Endodermal cell (in vitro differentiated cells): ENCODE data around the gene MTUS2. TPM values are rescaled to one million over a fixed set of nuclear protein-coding genes. Genes with fewer than 3 reads are reported as not detected.
"Not testable (repeated sequence)": the region's sequence is repeated elsewhere in the genome, so short reads cannot be mapped to it uniquely, and the experiment has no call there.

Experiments
- DNase-seq: peaks from one replicate; pipeline ENCODE4 v3.0.0-alpha.2; 2017
- H3K27ac ChIP-seq: 2 replicates; pipeline ENCODE4 v1.5.1; 2013; ENCODE audit warnings: mild to moderate bottlenecking, low read depth, low read length, moderate library complexity
- H3K27me3 ChIP-seq: 2 replicates; pipeline ENCODE4 v1.6.1; 2013; ENCODE audit warnings: mild to moderate bottlenecking, low read length, moderate library complexity; ENCODE audit not compliant: insufficient read depth, control insufficient read depth, poor library complexity, severe bottlenecking
- H3K36me3 ChIP-seq: 2 replicates; pipeline ENCODE4 v1.7.0; 2013; ENCODE audit warnings: mild to moderate bottlenecking, low read length, moderate library complexity; ENCODE audit not compliant: control insufficient read depth, insufficient read depth
- H3K4me1 ChIP-seq: one replicate; pipeline ENCODE4 v1.7.0; 2013; ENCODE audit warnings: low read length; ENCODE audit not compliant: control insufficient read depth, insufficient read depth
- H3K4me3 ChIP-seq: 2 replicates; pipeline ENCODE4 v1.5.1; 2013; ENCODE audit warnings: mild to moderate bottlenecking, low read length, moderate library complexity
- H3K9ac ChIP-seq: 2 replicates; pipeline ENCODE4 v1.6.1; 2013; ENCODE audit warnings: mild to moderate bottlenecking, low read length, moderate library complexity; ENCODE audit not compliant: poor library complexity, severe bottlenecking; ENCODE audit errors: extremely low read depth
- H3K9me3 ChIP-seq: 2 replicates; pipeline ENCODE4 v1.6.1; 2013; ENCODE audit warnings: mild to moderate bottlenecking, low read length, moderate library complexity; ENCODE audit not compliant: control insufficient read depth
- H3K27ac Mint-ChIP-seq: 2 replicates; pipeline ENCODE4 v1.8.0; 2020; ENCODE audit warnings: mixed read lengths
- H3K27me3 Mint-ChIP-seq: 2 replicates; pipeline ENCODE4 v1.8.0; 2021; ENCODE audit warnings: mild to moderate bottlenecking, mixed read lengths; ENCODE audit not compliant: insufficient read depth
- H3K36me3 Mint-ChIP-seq: 2 replicates; pipeline ENCODE4 v1.8.0; 2020; ENCODE audit warnings: low read depth, mixed read lengths
- H3K4me1 Mint-ChIP-seq: 2 replicates; pipeline ENCODE4 v1.8.0; 2020; ENCODE audit warnings: mixed read lengths
- H3K4me3 Mint-ChIP-seq: 2 replicates; pipeline ENCODE4 v1.8.0; 2020; ENCODE audit warnings: mild to moderate bottlenecking, moderate library complexity, mixed read lengths
- H3K9me3 Mint-ChIP-seq: 2 replicates; pipeline ENCODE4 v1.8.0; 2020; ENCODE audit warnings: mild to moderate bottlenecking, mixed read lengths
- CTCF ChIP-seq: fragments of 200-600 bp; sonication (generic); conservative IDR thresholded peaks from 2 replicates; pipeline ENCODE4 v1.5.0; 2021; ENCODE audit warnings: antibody characterized with exemption, mild to moderate bottlenecking
- WGBS, 2 experiments: methylation state at CpG; one replicate each; pipeline versions ENCODE4 v1.1.5 to v1.1.7; 2013; ENCODE audit warnings: missing lambda C conversion rate in 2 of 2, mixed read lengths in 1 of 2; ENCODE audit not compliant: insufficient coverage in 1 of 2, insufficient read length in 1 of 2; 5-methylcytosine and 5-hydroxymethylcytosine counted together
- total RNA-seq, 2 donors: library from RNA; stranded (reverse); fragmentation: NEBNext Ultra II Directional in 1 of 2; extraction: Animal tissue kit (Norgen Biotek cat#: 25700) in 1 of 2; gene quantifications; 2 replicates in 1 of 2; 3 replicates in 1 of 2; pipeline ENCODE4 v1.2.1, GENCODE V29; 2021

MTUS2 gene
- total RNA-seq, 2 donors from 2014 or later, result 1.2 to 1.3 TPM

GRCh38 chr13:29339386-29340272 is 519.5 kb downstream of the MTUS2 start:
- peaks cover 3% of the 10 kb centered on the region for H3K27me3 Mint-ChIP-seq
- Histone ChIP-seq H3K4me1 (no peaks in the 10 kb centered on the region), H3K4me3 (no peak overlapping the region), H3K9me3 (peaks cover 25% of the 10 kb centered on the region), H3K27me3 (no peaks in the 10 kb centered on the region), H3K27ac (no peak overlapping the region), H3K9ac (no peak overlapping the region), H3K36me3 (no peaks in the 10 kb centered on the region)
- no peak overlapping the region for H3K27ac Mint-ChIP-seq
- H3K9me3 Mint-ChIP-seq, result peaks cover 31% of the 10 kb centered on the region
- no peak for TF ChIP-seq CTCF
- no peaks in the 10 kb centered on the region for H3K4me1 Mint-ChIP-seq
- H3K36me3 Mint-ChIP-seq, result no peaks in the 10 kb centered on the region
- 87 to 91% methylated on average over 31 to 44 of the region's 44 CpGs for WGBS, 2 experiments
- H3K4me3 Mint-ChIP-seq, result no peak overlapping the region
- DNase-seq, result no peak

- 72 to 96% methylated on average over 2 to 5 of the region's 7 CpGs for WGBS, 2 experiments
- H3K27ac ChIP-seq, H3K27me3 ChIP-seq, H3K36me3 Mint-ChIP-seq, H3K27ac Mint-ChIP-seq, H3K4me1 ChIP-seq, H3K4me1 Mint-ChIP-seq, H3K4me3 ChIP-seq, DNase-seq, H3K9ac ChIP-seq, H3K4me3 Mint-ChIP-seq, H3K36me3 ChIP-seq, H3K27me3 Mint-ChIP-seq: not testable (repeated sequence)
- peaks cover 12% of the 10 kb centered on the region for H3K9me3 Mint-ChIP-seq
- peaks cover 16% of the 10 kb centered on the region for H3K9me3 ChIP-seq
These were observed 525.9 kb downstream of the MTUS2 start for GRCh38 chr13:29345860-29346582.

- Mint-ChIP-seq H3K9me3 (no peaks in the 10 kb centered on the region), H3K4me3 (no peak overlapping the region), H3K4me1 (no peaks in the 10 kb centered on the region), H3K36me3 (no peaks in the 10 kb centered on the region), H3K27ac (no peak overlapping the region), H3K27me3 (peaks cover 9% of the 10 kb centered on the region)
- no peak for DNase-seq
- no peaks in the 10 kb centered on the region for H3K36me3 ChIP-seq
- no peaks in the 10 kb centered on the region for H3K4me1 ChIP-seq
- no peak overlapping the region for H3K27ac ChIP-seq
- H3K9me3 ChIP-seq, result peaks cover 12% of the 10 kb centered on the region
- WGBS, 2 experiments, result 91 to 92% methylated on average over 6 of the region's 6 CpGs
- TF ChIP-seq CTCF, result no peak
- H3K9ac ChIP-seq, result no peak overlapping the region
- no peaks in the 10 kb centered on the region for H3K27me3 ChIP-seq
- no peak overlapping the region for H3K4me3 ChIP-seq
These were observed 534.9 kb downstream of the MTUS2 start for GRCh38 chr13:29355029-29355428.
